ENCODE measurements around the gene ANKRD31. TPM values are rescaled to one million over a fixed set of nuclear protein-coding genes. Genes with fewer than 3 reads are reported as not detected.

Gene ANKRD31
- total RNA-seq, 1 experiment from 2014 or later, result 0.09 TPM

DNA sequence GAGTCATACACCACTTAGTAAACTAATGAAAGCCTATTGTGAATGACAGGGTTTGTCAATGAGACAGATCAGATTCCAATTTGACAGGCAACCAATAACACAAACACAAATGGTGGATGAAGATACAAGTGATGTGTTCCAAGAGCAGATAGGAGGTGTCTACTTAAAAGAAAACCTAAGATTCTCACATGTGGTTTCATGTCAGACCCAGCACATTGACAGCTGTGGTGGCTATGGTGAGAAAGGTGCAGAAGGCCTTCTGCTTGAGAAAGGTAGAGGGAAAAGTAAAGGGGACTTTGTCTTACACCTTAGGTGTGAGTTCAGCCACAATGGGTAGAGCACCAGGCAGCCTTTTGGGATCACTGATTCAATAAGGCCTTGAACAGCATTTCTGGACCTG lies 11.2 kb downstream of the ANKRD31 start:
- H3K9me3 Mint-ChIP-seq, result peaks cover 22% of the 10 kb centered on the region
- H3K4me1 Mint-ChIP-seq, result no peaks in the 10 kb centered on the region
- no peak overlapping the region for H3K4me3 Mint-ChIP-seq
- no peak for DNase-seq (ENCODE audit: low spot score)
- no peaks in the 10 kb centered on the region; the same call in 1 of the 2 replicates for H3K27me3 Mint-ChIP-seq (ENCODE audit: low read depth)
- no peak overlapping the region for H3K27ac Mint-ChIP-seq
- ChIA-PET CTCF (no interaction called here), POLR2A (no interaction called here)
- ATAC-seq, result no peak
- H3K36me3 Mint-ChIP-seq, result no peaks in the 10 kb centered on the region
- TF ChIP-seq, protein P1, sequence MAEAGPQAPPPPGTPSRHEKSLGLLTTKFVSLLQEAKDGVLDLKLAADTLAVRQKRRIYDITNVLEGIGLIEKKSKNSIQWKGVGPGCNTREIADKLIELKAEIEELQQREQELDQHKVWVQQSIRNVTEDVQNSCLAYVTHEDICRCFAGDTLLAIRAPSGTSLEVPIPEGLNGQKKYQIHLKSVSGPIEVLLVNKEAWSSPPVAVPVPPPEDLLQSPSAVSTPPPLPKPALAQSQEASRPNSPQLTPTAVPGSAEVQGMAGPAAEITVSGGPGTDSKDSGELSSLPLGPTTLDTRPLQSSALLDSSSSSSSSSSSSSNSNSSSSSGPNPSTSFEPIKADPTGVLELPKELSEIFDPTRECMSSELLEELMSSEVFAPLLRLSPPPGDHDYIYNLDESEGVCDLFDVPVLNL (CRISPR knock-in tag; IDR thresholded peaks at IDR 0.05; ENCODE audit: borderline replicate concordance, low read depth), result no peak
- TF ChIP-seq EMX1 (CRISPR knock-in tag; IDR thresholded peaks at IDR 0.05) (no peak), KAT7 (CRISPR knock-in tag; IDR thresholded peaks at IDR 0.05; ENCODE audit: borderline replicate concordance) (no peak), ZBTB21 (CRISPR knock-in tag; IDR thresholded peaks at IDR 0.05; ENCODE audit: borderline replicate concordance) (no peak), CREM (CRISPR knock-in tag; IDR thresholded peaks at IDR 0.05) (no peak), TEAD1 (CRISPR knock-in tag; IDR thresholded peaks at IDR 0.05) (no peak)
- TF ChIP-seq, protein P2, sequence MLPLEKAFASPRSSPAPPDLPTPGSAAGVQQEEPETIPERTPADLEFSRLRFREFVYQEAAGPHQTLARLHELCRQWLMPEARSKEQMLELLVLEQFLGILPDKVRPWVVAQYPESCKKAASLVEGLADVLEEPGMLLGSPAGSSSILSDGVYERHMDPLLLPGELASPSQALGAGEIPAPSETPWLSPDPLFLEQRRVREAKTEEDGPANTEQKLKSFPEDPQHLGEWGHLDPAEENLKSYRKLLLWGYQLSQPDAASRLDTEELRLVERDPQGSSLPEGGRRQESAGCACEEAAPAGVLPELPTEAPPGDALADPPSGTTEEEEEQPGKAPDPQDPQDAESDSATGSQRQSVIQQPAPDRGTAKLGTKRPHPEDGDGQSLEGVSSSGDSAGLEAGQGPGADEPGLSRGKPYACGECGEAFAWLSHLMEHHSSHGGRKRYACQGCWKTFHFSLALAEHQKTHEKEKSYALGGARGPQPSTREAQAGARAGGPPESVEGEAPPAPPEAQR (CRISPR knock-in tag; IDR thresholded peaks at IDR 0.05), result no peak
- TF ChIP-seq, protein P3, sequence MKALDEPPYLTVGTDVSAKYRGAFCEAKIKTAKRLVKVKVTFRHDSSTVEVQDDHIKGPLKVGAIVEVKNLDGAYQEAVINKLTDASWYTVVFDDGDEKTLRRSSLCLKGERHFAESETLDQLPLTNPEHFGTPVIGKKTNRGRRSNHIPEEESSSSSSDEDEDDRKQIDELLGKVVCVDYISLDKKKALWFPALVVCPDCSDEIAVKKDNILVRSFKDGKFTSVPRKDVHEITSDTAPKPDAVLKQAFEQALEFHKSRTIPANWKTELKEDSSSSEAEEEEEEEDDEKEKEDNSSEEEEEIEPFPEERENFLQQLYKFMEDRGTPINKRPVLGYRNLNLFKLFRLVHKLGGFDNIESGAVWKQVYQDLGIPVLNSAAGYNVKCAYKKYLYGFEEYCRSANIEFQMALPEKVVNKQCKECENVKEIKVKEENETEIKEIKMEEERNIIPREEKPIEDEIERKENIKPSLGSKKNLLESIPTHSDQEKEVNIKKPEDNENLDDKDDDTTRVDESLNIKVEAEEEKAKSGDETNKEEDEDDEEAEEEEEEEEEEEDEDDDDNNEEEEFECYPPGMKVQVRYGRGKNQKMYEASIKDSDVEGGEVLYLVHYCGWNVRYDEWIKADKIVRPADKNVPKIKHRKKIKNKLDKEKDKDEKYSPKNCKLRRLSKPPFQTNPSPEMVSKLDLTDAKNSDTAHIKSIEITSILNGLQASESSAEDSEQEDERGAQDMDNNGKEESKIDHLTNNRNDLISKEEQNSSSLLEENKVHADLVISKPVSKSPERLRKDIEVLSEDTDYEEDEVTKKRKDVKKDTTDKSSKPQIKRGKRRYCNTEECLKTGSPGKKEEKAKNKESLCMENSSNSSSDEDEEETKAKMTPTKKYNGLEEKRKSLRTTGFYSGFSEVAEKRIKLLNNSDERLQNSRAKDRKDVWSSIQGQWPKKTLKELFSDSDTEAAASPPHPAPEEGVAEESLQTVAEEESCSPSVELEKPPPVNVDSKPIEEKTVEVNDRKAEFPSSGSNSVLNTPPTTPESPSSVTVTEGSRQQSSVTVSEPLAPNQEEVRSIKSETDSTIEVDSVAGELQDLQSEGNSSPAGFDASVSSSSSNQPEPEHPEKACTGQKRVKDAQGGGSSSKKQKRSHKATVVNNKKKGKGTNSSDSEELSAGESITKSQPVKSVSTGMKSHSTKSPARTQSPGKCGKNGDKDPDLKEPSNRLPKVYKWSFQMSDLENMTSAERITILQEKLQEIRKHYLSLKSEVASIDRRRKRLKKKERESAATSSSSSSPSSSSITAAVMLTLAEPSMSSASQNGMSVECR (CRISPR knock-in tag; IDR thresholded peaks at IDR 0.05; ENCODE audit: borderline replicate concordance), result no peak
- TF ChIP-seq, protein P4, sequence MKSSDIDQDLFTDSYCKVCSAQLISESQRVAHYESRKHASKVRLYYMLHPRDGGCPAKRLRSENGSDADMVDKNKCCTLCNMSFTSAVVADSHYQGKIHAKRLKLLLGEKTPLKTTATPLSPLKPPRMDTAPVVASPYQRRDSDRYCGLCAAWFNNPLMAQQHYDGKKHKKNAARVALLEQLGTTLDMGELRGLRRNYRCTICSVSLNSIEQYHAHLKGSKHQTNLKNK (CRISPR knock-in tag; IDR thresholded peaks at IDR 0.05), result no peak
- TF ChIP-seq, protein P5, sequence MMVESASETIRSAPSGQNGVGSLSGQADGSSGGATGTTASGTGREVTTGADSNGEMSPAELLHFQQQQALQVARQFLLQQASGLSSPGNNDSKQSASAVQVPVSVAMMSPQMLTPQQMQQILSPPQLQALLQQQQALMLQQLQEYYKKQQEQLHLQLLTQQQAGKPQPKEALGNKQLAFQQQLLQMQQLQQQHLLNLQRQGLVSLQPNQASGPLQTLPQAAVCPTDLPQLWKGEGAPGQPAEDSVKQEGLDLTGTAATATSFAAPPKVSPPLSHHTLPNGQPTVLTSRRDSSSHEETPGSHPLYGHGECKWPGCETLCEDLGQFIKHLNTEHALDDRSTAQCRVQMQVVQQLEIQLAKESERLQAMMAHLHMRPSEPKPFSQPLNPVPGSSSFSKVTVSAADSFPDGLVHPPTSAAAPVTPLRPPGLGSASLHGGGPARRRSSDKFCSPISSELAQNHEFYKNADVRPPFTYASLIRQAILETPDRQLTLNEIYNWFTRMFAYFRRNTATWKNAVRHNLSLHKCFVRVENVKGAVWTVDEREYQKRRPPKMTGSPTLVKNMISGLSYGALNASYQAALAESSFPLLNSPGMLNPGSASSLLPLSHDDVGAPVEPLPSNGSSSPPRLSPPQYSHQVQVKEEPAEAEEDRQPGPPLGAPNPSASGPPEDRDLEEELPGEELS (CRISPR knock-in tag; IDR thresholded peaks at IDR 0.05), result no peak
- TF ChIP-seq, protein P6, sequence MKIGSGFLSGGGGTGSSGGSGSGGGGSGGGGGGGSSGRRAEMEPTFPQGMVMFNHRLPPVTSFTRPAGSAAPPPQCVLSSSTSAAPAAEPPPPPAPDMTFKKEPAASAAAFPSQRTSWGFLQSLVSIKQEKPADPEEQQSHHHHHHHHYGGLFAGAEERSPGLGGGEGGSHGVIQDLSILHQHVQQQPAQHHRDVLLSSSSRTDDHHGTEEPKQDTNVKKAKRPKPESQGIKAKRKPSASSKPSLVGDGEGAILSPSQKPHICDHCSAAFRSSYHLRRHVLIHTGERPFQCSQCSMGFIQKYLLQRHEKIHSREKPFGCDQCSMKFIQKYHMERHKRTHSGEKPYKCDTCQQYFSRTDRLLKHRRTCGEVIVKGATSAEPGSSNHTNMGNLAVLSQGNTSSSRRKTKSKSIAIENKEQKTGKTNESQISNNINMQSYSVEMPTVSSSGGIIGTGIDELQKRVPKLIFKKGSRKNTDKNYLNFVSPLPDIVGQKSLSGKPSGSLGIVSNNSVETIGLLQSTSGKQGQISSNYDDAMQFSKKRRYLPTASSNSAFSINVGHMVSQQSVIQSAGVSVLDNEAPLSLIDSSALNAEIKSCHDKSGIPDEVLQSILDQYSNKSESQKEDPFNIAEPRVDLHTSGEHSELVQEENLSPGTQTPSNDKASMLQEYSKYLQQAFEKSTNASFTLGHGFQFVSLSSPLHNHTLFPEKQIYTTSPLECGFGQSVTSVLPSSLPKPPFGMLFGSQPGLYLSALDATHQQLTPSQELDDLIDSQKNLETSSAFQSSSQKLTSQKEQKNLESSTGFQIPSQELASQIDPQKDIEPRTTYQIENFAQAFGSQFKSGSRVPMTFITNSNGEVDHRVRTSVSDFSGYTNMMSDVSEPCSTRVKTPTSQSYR (CRISPR knock-in tag; IDR thresholded peaks at IDR 0.05), result no peak
- TF ChIP-seq, protein P7, sequence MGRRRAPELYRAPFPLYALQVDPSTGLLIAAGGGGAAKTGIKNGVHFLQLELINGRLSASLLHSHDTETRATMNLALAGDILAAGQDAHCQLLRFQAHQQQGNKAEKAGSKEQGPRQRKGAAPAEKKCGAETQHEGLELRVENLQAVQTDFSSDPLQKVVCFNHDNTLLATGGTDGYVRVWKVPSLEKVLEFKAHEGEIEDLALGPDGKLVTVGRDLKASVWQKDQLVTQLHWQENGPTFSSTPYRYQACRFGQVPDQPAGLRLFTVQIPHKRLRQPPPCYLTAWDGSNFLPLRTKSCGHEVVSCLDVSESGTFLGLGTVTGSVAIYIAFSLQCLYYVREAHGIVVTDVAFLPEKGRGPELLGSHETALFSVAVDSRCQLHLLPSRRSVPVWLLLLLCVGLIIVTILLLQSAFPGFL (CRISPR knock-in tag; IDR thresholded peaks at IDR 0.05; ENCODE audit: borderline replicate concordance), result no peak
- TF ChIP-seq, protein P8, sequence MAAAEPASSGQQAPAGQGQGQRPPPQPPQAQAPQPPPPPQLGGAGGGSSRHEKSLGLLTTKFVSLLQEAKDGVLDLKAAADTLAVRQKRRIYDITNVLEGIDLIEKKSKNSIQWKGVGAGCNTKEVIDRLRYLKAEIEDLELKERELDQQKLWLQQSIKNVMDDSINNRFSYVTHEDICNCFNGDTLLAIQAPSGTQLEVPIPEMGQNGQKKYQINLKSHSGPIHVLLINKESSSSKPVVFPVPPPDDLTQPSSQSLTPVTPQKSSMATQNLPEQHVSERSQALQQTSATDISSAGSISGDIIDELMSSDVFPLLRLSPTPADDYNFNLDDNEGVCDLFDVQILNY (CRISPR knock-in tag; IDR thresholded peaks at IDR 0.05), result no peak
- TF ChIP-seq, protein P9, sequence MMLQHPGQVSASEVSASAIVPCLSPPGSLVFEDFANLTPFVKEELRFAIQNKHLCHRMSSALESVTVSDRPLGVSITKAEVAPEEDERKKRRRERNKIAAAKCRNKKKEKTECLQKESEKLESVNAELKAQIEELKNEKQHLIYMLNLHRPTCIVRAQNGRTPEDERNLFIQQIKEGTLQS (CRISPR knock-in tag; conservative IDR thresholded peaks at IDR 0.05), result no peak
- TF ChIP-seq, protein P10, sequence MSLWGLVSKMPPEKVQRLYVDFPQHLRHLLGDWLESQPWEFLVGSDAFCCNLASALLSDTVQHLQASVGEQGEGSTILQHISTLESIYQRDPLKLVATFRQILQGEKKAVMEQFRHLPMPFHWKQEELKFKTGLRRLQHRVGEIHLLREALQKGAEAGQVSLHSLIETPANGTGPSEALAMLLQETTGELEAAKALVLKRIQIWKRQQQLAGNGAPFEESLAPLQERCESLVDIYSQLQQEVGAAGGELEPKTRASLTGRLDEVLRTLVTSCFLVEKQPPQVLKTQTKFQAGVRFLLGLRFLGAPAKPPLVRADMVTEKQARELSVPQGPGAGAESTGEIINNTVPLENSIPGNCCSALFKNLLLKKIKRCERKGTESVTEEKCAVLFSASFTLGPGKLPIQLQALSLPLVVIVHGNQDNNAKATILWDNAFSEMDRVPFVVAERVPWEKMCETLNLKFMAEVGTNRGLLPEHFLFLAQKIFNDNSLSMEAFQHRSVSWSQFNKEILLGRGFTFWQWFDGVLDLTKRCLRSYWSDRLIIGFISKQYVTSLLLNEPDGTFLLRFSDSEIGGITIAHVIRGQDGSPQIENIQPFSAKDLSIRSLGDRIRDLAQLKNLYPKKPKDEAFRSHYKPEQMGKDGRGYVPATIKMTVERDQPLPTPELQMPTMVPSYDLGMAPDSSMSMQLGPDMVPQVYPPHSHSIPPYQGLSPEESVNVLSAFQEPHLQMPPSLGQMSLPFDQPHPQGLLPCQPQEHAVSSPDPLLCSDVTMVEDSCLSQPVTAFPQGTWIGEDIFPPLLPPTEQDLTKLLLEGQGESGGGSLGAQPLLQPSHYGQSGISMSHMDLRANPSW (CRISPR knock-in tag; conservative IDR thresholded peaks at IDR 0.05; ENCODE audit: low read depth), result no peak

All from WTC11 (cell line).